SW480 (cell line): ENCODE measurements around the gene UCK1.

Experiments used
- DNase-seq: peaks from one replicate; pipeline ENCODE4 v3.0.0-alpha.2; 2016; ENCODE audit warnings: low spot score

UCK1 gene

GRCh38 chr9:131496844-131497405 is 34.1 kb downstream of the UCK1 start:
- no peak for DNase-seq

GRCh38 chr9:131495785-131496184 is 35.3 kb downstream of the UCK1 start:
- DNase-seq, result no peak

- DNase-seq, result no peak
These were observed 36.7 kb downstream of the UCK1 start for GRCh38 chr9:131494296-131494870.

GRCh38 chr9:131492070-131492469 is 39.0 kb downstream of the UCK1 start:
- DNase-seq, result no peak

GRCh38 chr9:131491001-131491710 is 39.9 kb downstream of the UCK1 start:
- DNase-seq, result no peak

DNA sequence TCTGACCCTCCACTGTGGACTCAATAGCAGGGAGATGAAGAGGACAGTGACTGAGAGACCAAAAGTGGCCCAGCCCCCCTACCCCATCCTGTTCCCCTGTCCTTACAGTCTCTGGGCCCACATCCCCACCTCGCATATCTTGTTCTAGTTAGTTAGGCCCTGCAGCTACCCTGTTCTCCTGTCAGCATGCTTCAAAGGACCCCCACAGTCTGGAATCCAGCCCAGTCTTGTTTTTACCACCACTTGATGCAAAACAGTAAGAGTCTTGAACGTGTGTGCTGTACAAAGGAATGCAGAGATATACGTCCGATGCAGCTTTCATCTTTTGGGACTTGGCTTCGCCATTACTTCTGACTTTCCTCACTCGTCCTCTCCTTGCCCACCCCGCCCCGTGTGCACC is 40.5 kb downstream of the UCK1 start:
- DNase-seq, result no peak

- DNase-seq, result no peak
These were observed 43.4 kb downstream of the UCK1 start for GRCh38 chr9:131487621-131488031.

DNA sequence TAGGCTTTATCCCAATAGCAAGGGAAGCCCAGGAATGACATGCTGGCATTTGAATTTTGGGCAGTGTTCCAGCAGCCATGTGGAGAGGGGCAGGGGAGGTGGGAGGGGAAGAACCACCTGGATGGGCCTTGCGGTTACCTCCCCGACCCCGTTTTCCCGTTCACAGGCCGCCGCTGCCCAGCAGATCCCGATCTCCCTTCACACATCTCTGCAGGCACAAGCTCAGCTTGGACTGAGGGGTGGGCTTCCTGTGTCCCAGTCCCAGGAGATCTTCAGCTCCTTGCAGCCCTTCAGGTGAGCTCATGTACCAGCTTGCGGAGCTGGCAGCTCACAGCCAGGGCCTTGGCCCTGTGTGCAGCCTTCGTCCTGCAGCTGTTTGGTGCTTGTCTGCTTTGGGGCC is 44.1 kb downstream of the UCK1 start:
- no peak for DNase-seq

- DNase-seq, result no peak
These were observed 45.2 kb downstream of the UCK1 start for GRCh38 chr9:131485728-131486422.

DNA sequence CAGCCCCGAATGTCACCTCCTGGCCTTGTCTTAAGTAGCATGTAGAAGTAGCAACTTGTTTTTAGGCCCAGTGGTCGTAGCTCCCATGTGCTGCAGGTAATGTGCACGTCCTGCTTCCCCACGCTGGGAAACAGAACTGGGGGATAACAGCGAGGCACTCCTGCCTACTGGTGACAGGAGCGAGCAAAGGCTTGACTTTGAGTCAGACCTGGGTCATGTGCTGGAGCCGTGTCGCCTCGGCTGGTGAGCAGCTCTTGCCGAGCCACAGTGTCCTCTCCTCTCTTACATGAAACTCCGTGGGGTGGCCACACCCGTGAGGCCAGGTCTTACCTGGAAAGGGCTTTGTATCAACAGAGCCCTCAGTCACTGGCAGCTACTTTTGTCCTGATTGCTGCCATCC is 45.9 kb downstream of the UCK1 start:
- no peak for DNase-seq

- DNase-seq, result no peak
These were observed 46.4 kb downstream of the UCK1 start for GRCh38 chr9:131484560-131485185.

- DNase-seq, result no peak
These were observed 47.0 kb downstream of the UCK1 start for GRCh38 chr9:131484051-131484445.

DNA sequence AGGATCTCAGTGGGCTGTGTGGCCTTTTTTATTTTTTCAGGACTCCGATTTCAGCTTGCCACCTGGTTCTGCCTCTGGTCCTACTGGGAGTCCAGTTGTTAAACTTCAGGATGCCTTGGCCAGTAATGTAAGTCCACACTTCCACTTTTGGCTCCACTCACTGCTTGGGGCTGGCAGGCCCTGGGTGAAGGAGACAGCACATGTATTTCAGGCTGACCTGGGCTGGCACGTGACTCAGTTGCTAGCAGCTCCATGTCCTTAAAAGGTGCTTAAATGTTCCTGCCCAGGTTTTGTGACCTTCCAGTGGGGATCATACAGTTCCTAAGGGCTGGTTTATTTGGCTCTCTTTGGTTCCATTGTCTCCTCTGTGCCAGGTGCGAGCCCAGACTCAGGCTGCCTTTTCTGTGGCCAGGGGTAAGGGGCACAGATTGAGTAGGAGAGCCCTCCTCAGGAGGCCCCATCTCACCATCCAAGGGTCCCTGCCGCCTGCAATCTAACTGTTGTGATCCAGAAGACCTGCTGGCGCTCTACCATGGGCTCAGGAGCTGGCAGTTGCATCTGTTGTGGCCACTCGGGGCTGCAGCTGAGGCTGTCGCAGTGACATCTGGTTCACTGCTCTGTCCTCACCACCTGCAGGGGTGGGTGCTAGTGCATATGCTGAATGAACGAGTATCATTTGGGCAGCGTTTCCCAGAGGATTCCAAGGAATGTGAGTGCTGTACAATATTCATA is 47.6 kb downstream of the UCK1 start:
- DNase-seq, result no peak

DNA sequence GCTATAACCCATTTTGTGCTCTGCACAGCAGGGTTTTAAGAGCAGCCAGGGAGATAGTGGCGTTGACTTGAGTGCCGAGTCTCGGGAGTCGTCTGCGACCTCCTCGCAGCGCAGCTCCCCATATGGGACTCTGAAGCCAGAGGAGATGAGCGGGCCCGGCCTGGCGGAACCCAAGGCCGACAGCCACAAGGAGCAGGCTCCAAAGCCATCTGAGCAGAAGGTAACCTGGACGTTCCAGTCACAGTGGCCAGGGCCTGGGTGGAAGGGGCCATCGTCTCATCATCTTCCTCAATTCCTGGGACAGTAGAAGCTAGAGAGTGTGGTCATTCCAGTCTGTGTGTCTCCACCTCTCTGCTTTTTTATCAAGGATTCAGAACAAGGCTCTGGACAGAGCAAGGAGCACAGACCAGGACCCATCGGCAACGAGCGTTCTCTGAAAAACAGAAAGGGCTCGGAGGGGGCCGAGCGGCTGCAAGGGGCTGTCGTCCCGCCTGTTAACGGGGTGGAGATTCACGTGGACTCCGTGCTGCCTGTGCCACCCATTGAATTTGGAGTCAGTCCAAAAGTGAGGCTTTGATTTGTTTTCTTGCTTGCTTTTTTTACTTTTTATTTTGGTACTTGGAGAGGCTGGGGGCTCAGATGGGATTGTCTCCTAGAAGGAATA is 48.6 kb downstream of the UCK1 start:
- DNase-seq, result no peak

DNA sequence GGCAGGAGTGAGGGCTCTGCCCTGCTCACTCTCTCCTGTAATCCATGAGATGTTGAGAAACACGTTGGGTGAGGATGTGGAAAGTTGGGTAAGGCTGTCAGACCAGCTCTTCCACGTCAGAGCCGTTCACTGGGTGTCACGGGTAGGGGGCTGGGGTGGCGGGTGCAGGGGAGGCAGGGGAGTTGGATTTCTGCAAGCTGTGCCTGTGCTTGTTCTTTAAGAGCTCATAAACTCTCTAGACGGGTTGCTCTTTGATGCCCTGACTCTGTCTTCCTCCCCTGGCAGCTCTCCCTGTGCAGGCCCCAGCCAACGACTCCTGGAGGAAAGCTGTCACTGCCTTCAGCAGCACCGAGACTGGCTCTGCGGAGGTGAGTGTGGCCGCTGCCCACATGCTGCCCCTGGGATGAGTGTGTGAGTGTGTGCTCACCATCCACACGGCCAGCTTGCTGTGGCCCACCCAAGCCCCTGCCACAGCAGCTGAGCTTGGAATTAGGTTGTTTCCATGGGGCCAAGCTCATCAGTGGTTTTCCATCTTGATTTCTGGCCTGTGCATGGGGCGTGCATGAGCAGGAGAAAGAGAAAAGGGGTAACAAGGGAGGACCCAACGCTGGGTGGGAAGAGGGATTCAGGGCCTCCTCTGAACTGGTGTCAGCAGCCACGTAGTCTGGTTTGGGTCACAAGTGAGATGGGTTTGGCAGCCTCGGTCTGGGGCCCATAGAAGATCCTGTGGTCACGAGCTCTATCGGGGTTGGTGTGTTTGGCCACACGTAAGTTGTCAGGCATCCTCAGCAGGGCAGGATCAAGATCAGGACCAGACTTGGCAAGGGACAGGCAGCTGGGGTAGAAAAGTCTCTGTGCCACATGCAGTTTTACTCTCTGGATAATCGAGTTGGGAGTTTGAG is 49.4 kb downstream of the UCK1 start:
- DNase-seq, result no peak

GRCh38 chr9:131480258-131480657 is 50.8 kb downstream of the UCK1 start:
- DNase-seq, result no peak

DNA sequence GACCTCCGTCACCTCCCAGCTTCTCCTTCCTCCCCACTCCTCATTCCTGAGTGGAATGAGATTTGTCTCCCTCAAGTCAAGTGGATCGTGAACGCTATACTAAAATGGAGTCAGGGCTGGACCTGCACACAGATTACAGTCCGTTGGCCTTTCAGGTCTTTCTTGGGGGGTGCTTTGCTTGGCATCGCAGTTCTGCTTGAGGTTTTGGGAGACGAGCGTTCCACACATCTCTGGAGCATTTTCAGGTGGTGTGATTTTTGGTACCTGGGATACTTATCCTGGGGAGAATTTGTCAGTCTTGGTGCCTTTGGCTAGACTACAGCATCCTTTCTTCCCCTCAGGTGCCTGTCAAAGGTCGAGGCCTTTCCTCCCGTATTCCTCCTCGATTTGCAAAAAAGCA is 52.2 kb downstream of the UCK1 start:
- DNase-seq, result no peak

DNA sequence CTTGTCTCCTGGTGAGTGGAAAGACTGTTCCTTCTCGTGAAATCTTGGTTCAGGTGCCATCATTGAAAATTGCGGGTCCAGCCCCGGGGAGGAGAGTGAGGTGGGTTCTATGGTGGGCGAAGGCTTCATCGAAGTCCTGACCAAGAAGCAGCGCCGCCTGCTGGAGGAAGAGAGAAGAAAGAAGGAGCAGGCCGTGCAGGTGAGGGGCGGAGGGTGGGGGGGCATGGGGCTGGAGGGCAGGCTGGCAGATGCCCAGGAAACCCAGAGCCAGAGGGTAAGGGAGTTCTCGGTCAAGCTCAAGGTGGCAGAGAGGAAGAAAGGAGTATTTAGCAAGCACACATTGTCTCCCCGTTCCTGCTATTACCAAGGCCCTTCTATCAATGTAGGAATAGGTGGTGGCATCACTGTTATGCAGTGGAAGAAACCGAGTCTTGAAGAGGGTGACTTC is 52.6 kb downstream of the UCK1 start:
- DNase-seq, result no peak

- DNase-seq, result no peak
These were observed 53.1 kb downstream of the UCK1 start for GRCh38 chr9:131477816-131478419.

- DNase-seq, result no peak
These were observed 53.7 kb downstream of the UCK1 start for GRCh38 chr9:131477367-131477766.
